KMS-11 (cell line): Measurements from ENCODE around the gene GAB2.

Source experiments
- H2AFZ ChIP-seq: fragments of 200-600 bp; sonication (generic); 2 replicates; pipeline ENCODE4 v1.6.1; 2016; ENCODE audit warnings: antibody characterized with exemption, mixed run types, low read depth
- H3K27ac ChIP-seq: fragments of 200-600 bp; sonication (generic); 2 replicates; pipeline ENCODE4 v1.6.1; 2016; ENCODE audit warnings: mild to moderate bottlenecking, mixed run types
- H3K27me3 ChIP-seq: fragments of 200-600 bp; sonication (generic); 2 replicates; pipeline ENCODE4 v1.6.1; 2017; ENCODE audit warnings: mild to moderate bottlenecking, low read depth, mixed run types, moderate library complexity; ENCODE audit not compliant: insufficient read depth
- H3K36me3 ChIP-seq: fragments of 200-600 bp; sonication (generic); 2 replicates; pipeline ENCODE4 v1.6.1; 2017; ENCODE audit warnings: mild to moderate bottlenecking, mixed run types; ENCODE audit not compliant: insufficient read depth
- H3K4me1 ChIP-seq: fragments of 200-600 bp; sonication (generic); 2 replicates; pipeline ENCODE4 v1.6.1; 2016; ENCODE audit warnings: mild to moderate bottlenecking, low read depth, mixed run types; ENCODE audit not compliant: poor library complexity, severe bottlenecking
- H3K4me2 ChIP-seq: fragments of 200-600 bp; sonication (generic); 2 replicates; pipeline ENCODE4 v1.7.0; 2016; ENCODE audit warnings: mild to moderate bottlenecking, mixed run types
- H3K4me3 ChIP-seq: fragments of 200-600 bp; sonication (generic); IDR thresholded peaks from 2 replicates; pipeline ENCODE4 v1.6.1; 2017; ENCODE audit warnings: low read depth, low read length, mixed read lengths; ENCODE audit not compliant: insufficient read depth
- H3K79me2 ChIP-seq: fragments of 200-600 bp; sonication (generic); 2 replicates; pipeline ENCODE4 v1.6.1; 2016; ENCODE audit warnings: low read depth, mixed run types; ENCODE audit not compliant: insufficient read depth
- H3K9ac ChIP-seq: fragments of 200-600 bp; sonication (generic); 2 replicates; pipeline ENCODE4 v1.6.1; 2016; ENCODE audit warnings: mild to moderate bottlenecking, mixed run types
- H4K20me1 ChIP-seq: fragments of 200-600 bp; sonication (generic); 2 replicates; pipeline ENCODE4 v1.6.1; 2016; ENCODE audit warnings: mild to moderate bottlenecking, mixed run types; ENCODE audit not compliant: insufficient read depth
- TF ChIP-seq, protein P1 (sequence below): fragments of 200-600 bp; sonication (generic); conservative IDR thresholded peaks from 2 replicates; pipeline ENCODE4 v1.6.1; 2017; ENCODE audit warnings: low read depth, mild to moderate bottlenecking, antibody characterized with exemption, low read length, moderate library complexity, mixed read lengths

Gene GAB2

GRCh38 chr11:78451371-78452150 lies 33.9 kb upstream of the GAB2 start:
- Histone ChIP-seq H4K20me1 (no peaks in the 10 kb centered on the region), H3K79me2 (no peaks in the 10 kb centered on the region), H3K27me3 (no peaks in the 10 kb centered on the region), H3K36me3 (no peaks in the 10 kb centered on the region), H3K4me1 (peaks cover 72% of the 10 kb centered on the region), H3K4me3 (no peak overlapping the region), H2AFZ (no peak overlapping the region), H3K4me2 (peak overlapping the region; percentile 87; the same call in 1 of the 2 replicates), H3K27ac (peak overlapping the region; percentile 74; the same call in 1 of the 2 replicates), H3K9ac (no peak overlapping the region)
- TF ChIP-seq, protein P1, sequence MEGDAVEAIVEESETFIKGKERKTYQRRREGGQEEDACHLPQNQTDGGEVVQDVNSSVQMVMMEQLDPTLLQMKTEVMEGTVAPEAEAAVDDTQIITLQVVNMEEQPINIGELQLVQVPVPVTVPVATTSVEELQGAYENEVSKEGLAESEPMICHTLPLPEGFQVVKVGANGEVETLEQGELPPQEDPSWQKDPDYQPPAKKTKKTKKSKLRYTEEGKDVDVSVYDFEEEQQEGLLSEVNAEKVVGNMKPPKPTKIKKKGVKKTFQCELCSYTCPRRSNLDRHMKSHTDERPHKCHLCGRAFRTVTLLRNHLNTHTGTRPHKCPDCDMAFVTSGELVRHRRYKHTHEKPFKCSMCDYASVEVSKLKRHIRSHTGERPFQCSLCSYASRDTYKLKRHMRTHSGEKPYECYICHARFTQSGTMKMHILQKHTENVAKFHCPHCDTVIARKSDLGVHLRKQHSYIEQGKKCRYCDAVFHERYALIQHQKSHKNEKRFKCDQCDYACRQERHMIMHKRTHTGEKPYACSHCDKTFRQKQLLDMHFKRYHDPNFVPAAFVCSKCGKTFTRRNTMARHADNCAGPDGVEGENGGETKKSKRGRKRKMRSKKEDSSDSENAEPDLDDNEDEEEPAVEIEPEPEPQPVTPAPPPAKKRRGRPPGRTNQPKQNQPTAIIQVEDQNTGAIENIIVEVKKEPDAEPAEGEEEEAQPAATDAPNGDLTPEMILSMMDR: no peak

DNA sequence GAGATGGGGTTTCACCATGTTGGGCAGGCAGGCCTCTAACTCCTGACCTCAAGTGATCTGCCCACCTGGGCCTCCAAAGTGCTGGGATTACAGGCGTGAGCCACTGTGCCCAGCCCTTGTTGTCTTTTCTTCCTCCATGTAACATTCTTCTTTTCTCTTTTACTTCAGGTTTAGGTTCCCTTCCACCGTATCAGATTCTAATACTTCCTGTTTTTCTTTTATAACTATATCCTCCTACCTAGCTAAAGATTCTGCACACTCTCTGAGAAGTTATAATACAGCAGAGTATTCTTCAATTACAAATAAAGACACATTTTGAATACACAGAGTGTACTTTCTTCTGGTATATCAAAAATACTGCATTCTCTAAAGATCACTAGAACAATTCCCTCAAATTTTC lies 33.2 kb upstream of the GAB2 start:
- H3K27ac ChIP-seq: no peak overlapping the region
- no peaks in the 10 kb centered on the region for H4K20me1 ChIP-seq
- H3K27me3 ChIP-seq: no peaks in the 10 kb centered on the region
- H3K79me2 ChIP-seq: no peaks in the 10 kb centered on the region
- no peak overlapping the region for H3K9ac ChIP-seq
- no peaks in the 10 kb centered on the region for H3K36me3 ChIP-seq
- H3K4me1 ChIP-seq: peaks cover 65% of the 10 kb centered on the region
- no peak overlapping the region for H3K4me3 ChIP-seq
- peak overlapping the region; percentile 87; the same call in 1 of the 2 replicates for H3K4me2 ChIP-seq
- TF ChIP-seq, protein P1: no peak
- no peak overlapping the region for H2AFZ ChIP-seq

DNA sequence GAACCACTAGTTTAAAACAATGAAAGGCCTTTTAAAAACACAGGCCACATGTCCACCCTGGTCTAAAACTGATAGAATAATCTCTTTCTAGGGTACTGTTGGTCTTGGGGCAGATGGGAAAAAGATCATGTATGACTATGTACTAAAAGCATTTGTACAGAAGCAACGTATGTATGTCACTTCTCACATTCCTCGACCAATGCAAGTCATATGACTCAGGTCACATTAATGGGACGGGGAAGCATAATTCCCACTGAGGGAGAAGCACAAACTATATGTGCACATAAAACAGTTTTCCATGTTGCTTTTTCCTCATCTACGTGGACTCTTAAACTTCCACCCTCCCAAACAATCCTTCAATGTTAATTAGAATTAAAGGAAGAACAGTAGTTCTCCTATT lies 32.2 kb upstream of the GAB2 start:
- H3K27me3 ChIP-seq: no peaks in the 10 kb centered on the region
- no peak overlapping the region for H3K4me2 ChIP-seq
- H3K27ac ChIP-seq: no peak overlapping the region
- no peaks in the 10 kb centered on the region for H3K79me2 ChIP-seq
- no peak overlapping the region for H2AFZ ChIP-seq
- H3K9ac ChIP-seq: no peak overlapping the region
- peaks cover 55% of the 10 kb centered on the region for H3K4me1 ChIP-seq
- no peak overlapping the region for H3K4me3 ChIP-seq
- no peaks in the 10 kb centered on the region for H4K20me1 ChIP-seq
- no peaks in the 10 kb centered on the region for H3K36me3 ChIP-seq
- TF ChIP-seq, protein P1: no peak

GRCh38 chr11:78446210-78446609 lies 28.6 kb upstream of the GAB2 start:
- TF ChIP-seq, protein P1: no peak
- H3K9ac ChIP-seq: no peak overlapping the region
- H2AFZ ChIP-seq: no peak overlapping the region
- no peak overlapping the region for H3K4me3 ChIP-seq
- no peak overlapping the region for H3K27ac ChIP-seq
- no peaks in the 10 kb centered on the region for H4K20me1 ChIP-seq
- H3K79me2 ChIP-seq: no peaks in the 10 kb centered on the region
- no peak overlapping the region for H3K4me2 ChIP-seq
- no peaks in the 10 kb centered on the region for H3K27me3 ChIP-seq
- peaks cover 18% of the 10 kb centered on the region for H3K4me1 ChIP-seq
- H3K36me3 ChIP-seq: no peaks in the 10 kb centered on the region
